CD4-positive, alpha-beta memory T cell (primary cell): ENCODE measurements around the gene NMB. TPM values are rescaled to one million over a fixed set of nuclear protein-coding genes. Genes with fewer than 3 reads are reported as not detected.
"Not testable (repeated sequence)": the region's sequence is repeated elsewhere in the genome, so short reads cannot be mapped to it uniquely, and the experiment has no call there.

Source experiments
- CTCF ChIA-PET: fragments of 350-600 bp; sonication (Branson Sonifier 250); formaldehyde crosslinking; loops from one replicate; lab custom pipeline; 2021; ENCODE audit warnings: inconsistent platforms; ENCODE audit not compliant: partially characterized antibody; lab: Charles Lee
- POLR2A ChIA-PET: fragments of 350-600 bp; sonication (Branson Sonifier 250); formaldehyde crosslinking; loops from one replicate; lab custom pipeline; 2021; ENCODE audit not compliant: partially characterized antibody; lab: Charles Lee
- DNase-seq, 5 donors: peaks; one replicate each; pipeline versions ENCODE4 v3.0.0 to v3.0.0-alpha.2; 2020 to 2022; ENCODE audit warnings: mixed read lengths in 1 of 5
- H3K27ac ChIP-seq: one replicate; pipeline ENCODE4 v1.7.0; 2013; ENCODE audit warnings: low read depth, low read length
- H3K27me3 ChIP-seq: 2 replicates; pipeline ENCODE4 v1.7.0; 2013; ENCODE audit warnings: mild to moderate bottlenecking, low read length, moderate library complexity; ENCODE audit not compliant: insufficient read depth
- H3K36me3 ChIP-seq: 2 replicates; pipeline ENCODE4 v1.7.0; 2013; ENCODE audit warnings: mild to moderate bottlenecking, low read length, moderate library complexity; ENCODE audit not compliant: insufficient read depth
- H3K4me1 ChIP-seq: 2 replicates; pipeline ENCODE4 v1.7.0; 2013; ENCODE audit warnings: mild to moderate bottlenecking, low read length, moderate library complexity; ENCODE audit not compliant: insufficient read depth
- H3K4me3 ChIP-seq, 2 donors: one replicate each; pipeline ENCODE4 v1.7.0; 2013; ENCODE audit warnings: low read length in 2 of 2, mild to moderate bottlenecking in 1 of 2
- H3K9me3 ChIP-seq, 2 donors: one replicate each; pipeline ENCODE4 v1.7.0; 2013; ENCODE audit warnings: low read length in 2 of 2, control low read depth in 1 of 2; ENCODE audit not compliant: control insufficient read depth in 1 of 2
- H3K27ac Mint-ChIP-seq, 7 donors: one replicate each; pipeline ENCODE4 v1.8.0; 2020 to 2021; ENCODE audit warnings: mixed read lengths in 7 of 7, mild to moderate bottlenecking in 6 of 7, inconsistent platforms in 3 of 7, moderate library complexity in 3 of 7
- H3K27me3 Mint-ChIP-seq, 2 donors: one replicate each; pipeline ENCODE4 v1.8.0; 2020 to 2021; ENCODE audit warnings: mixed read lengths in 2 of 2
- H3K36me3 Mint-ChIP-seq, 2 donors: one replicate each; pipeline ENCODE4 v1.8.0; 2020 to 2021; ENCODE audit warnings: mixed read lengths in 2 of 2, inconsistent platforms in 1 of 2, mild to moderate bottlenecking in 1 of 2
- H3K4me1 Mint-ChIP-seq, 4 donors: one replicate each; pipeline ENCODE4 v1.8.0; 2020 to 2021; ENCODE audit warnings: mixed read lengths in 4 of 4, mild to moderate bottlenecking in 1 of 4
- H3K4me3 Mint-ChIP-seq, 8 donors: one replicate each; pipeline ENCODE4 v1.8.0; 2020 to 2021; ENCODE audit warnings: mixed read lengths in 8 of 8, mild to moderate bottlenecking in 7 of 8, moderate library complexity in 6 of 8, inconsistent platforms in 3 of 8
- H3K9me3 Mint-ChIP-seq, 8 donors: one replicate each; pipeline ENCODE4 v1.8.0; 2020 to 2021; ENCODE audit warnings: mixed read lengths in 8 of 8, mild to moderate bottlenecking in 5 of 8, inconsistent platforms in 3 of 8, moderate library complexity in 1 of 8
- intact Hi-C: fragments of 100-400 bp; cut with micrococcal nuclease; formaldehyde crosslinking; loops from one replicate; pipeline ENCODE4 v1.15.1; 2023
- polyA plus RNA-seq, 2 donors: library from polyadenylated mRNA; unstranded; fragments of 300-500 nt; fragmentation: Illumina TruSeq; gene quantifications; one replicate each; pipeline ENCODE4 v1.2.3, GENCODE V29; 2021
- total RNA-seq, 2 experiments: library from RNA; stranded (reverse); gene quantifications; one replicate each; pipeline ENCODE4 v1.2.3, GENCODE V29; 2021

Gene NMB
- total and polyA plus RNA-seq, 4 experiments from 2014 or later: 2.4 to 4.1 (median 3.2) TPM

DNA sequence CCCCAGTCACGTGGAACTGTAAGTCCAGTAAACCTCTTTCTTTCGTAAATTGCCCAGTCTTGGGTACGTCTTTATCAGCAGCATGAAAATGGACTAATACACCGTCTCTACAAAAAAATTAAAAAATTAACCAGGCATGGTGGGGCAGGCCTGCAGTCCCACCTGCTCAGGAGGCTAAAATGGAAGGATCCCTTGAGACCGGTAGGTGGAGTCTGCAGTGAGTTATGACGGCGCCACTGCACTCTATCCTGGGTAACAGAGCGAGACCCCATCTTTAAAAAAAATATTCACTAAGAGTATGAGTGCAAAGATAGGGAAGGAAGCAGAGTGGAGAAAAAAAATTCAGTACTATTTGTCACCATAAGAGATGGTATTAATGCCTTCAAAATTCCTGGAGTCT, 32.3 kb upstream of the NMB start:
- no peak for DNase-seq
- Mint-ChIP-seq H3K4me1 (peaks cover 13 to 24% (median 19%) of the 10 kb centered on the region in 4 donors), H3K9me3 (no peaks in the 10 kb centered on the region), H3K36me3 (peaks cover 34 to 36% of the 10 kb centered on the region in 2 donors), H3K4me3 (no peak overlapping the region), H3K27ac (peak overlapping the region in 5 of 7 donors; percentile 16 to 51 (median 32)), H3K27me3 (no peaks in the 10 kb centered on the region)
- Histone ChIP-seq H3K4me1 (peaks cover 11% of the 10 kb centered on the region), H3K4me3 (no peak overlapping the region), H3K27ac (no peak overlapping the region), H3K9me3 (no peaks in the 10 kb centered on the region), H3K36me3 (peaks cover 12% of the 10 kb centered on the region), H3K27me3 (no peaks in the 10 kb centered on the region)
- ChIA-PET CTCF (interaction anchor here (2.3 kb wide), 1 partner anchor 17 kb away, joined by 6 read pairs; no protein-coding TSS in a partner anchor), POLR2A (interaction anchor here (0.6 kb wide), 1 partner anchor 35 kb away, joined by 3 read pairs; no protein-coding TSS in a partner anchor)
- intact Hi-C loops: loop anchor here (10.0 kb wide), 1 partner anchor 54 kb away; the partner anchor contains the start of gene ZNF592

DNA sequence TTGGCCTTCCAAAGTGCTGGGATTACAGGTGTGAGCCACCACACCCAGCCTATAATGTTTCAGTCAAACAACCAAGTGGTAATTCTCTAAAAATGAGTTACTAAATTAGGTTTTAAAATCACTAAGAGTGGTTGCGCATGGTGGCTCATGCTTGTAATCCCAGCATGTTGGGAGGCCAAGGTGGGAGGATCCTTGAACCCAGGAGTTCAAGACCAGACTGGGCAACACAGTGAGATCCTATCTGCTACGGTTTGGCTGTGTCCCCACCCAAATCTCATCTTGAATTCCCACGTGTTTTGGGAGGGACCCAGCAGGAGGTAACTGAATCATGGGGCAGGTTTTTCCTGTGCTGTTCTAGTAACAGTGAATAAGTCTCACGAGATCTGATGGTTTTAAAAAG, 31.9 kb upstream of the NMB start:
- ChIA-PET CTCF (no interaction called here), POLR2A (interaction anchor here (0.6 kb wide), 1 partner anchor 36 kb away, joined by 3 read pairs; no protein-coding TSS in a partner anchor)
- H3K27ac ChIP-seq: no peak overlapping the region
- H3K4me1 ChIP-seq: peaks cover 11% of the 10 kb centered on the region
- Mint-ChIP-seq H3K36me3 (peaks cover 34 to 39% of the 10 kb centered on the region in 2 donors), H3K27ac (peak overlapping the region in 1 of 7 donors; percentile 32), H3K4me3 (no peak overlapping the region), H3K9me3 (no peaks in the 10 kb centered on the region), H3K27me3 (no peaks in the 10 kb centered on the region), H3K4me1 (peaks cover 13 to 24% (median 19%) of the 10 kb centered on the region in 4 donors)
- intact Hi-C loops: loop anchor here (10.0 kb wide), 1 partner anchor 55 kb away; the partner anchor contains the start of gene ZNF592
- no peaks in the 10 kb centered on the region for H3K9me3 ChIP-seq
- no peaks in the 10 kb centered on the region for H3K27me3 ChIP-seq
- H3K4me3 ChIP-seq: no peak overlapping the region
- no peak for DNase-seq
- peaks cover 12% of the 10 kb centered on the region for H3K36me3 ChIP-seq

DNA sequence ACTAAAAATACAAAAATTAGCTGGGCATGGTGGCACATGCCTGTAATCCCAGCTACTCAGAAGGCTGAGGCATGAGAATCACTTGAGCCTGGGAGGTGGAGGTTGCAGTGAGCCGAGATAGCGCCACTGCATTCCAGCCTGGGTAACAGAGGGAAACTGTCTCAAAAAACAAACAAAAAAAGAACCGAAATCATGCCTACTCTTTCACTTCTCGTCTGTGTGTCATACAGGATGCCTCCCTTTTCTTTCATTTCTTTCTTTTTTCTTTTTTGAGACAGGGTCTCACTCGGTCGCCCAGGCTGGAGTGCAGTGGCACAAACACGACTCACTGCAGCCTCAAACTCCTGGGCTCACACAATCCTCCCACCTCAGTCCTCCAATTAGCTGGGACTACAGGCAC, 28.4 kb upstream of the NMB start:
- H3K4me1 ChIP-seq, H3K27me3 Mint-ChIP-seq, H3K9me3 Mint-ChIP-seq, CTCF ChIA-PET, H3K27ac ChIP-seq, H3K9me3 ChIP-seq, H3K27me3 ChIP-seq, DNase-seq, H3K4me3 Mint-ChIP-seq, H3K4me3 ChIP-seq, POLR2A ChIA-PET, intact Hi-C loops: not testable (repeated sequence)
- peaks cover 41 to 57% of the 10 kb centered on the region in 2 donors for H3K36me3 Mint-ChIP-seq
- peak overlapping the region in 2 of 7 donors; percentile 67 to 85 for H3K27ac Mint-ChIP-seq
- peaks cover 15% of the 10 kb centered on the region for H3K36me3 ChIP-seq
- peaks cover 16 to 32% (median 21%) of the 10 kb centered on the region in 4 donors for H3K4me1 Mint-ChIP-seq

DNA sequence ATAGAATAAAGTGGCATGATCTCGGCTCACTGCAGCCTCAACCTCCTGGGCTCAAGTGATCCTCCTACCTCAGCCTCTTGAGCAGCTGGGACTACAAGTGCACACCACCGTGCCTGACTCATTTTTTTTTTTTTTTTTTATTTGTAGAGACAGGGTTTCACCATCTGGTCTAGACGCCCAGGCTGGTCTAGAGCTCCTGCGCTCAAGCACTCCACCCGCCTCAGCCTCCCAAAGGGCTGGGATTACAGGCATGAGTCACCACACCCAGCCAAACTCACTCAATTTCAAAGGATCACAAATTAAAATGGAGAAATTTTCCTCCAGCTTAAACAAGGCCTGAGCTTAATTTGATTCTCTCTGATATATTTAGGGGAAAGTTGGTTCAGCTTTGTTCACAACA, 27.3 kb upstream of the NMB start:
- ChIA-PET POLR2A (interaction anchor here (0.5 to 0.6 kb wide), 2 partner anchors 21 to 61 kb away, joined by 3 read pairs; no protein-coding TSS in a partner anchor), CTCF (interaction anchor here (0.6 to 1.2 kb wide), 6 partner anchors 13 to 295 kb away, joined by 3 to 4 read pairs (median 3); no protein-coding TSS in a partner anchor)
- no peaks in the 10 kb centered on the region for H3K27me3 Mint-ChIP-seq
- no peak for DNase-seq
- peaks cover 14 to 23% (median 16%) of the 10 kb centered on the region in 4 donors for H3K4me1 Mint-ChIP-seq
- H3K27me3 ChIP-seq: no peaks in the 10 kb centered on the region
- H3K9me3 Mint-ChIP-seq: peaks cover 0 to 2% (median 0%) of the 10 kb centered on the region in 8 donors
- H3K9me3 ChIP-seq: no peaks in the 10 kb centered on the region
- H3K27ac ChIP-seq: no peak overlapping the region
- H3K27ac Mint-ChIP-seq: peak overlapping the region in 5 of 7 donors; percentile 13 to 79 (median 50)
- no peak overlapping the region for H3K4me3 Mint-ChIP-seq
- peaks cover 9% of the 10 kb centered on the region for H3K4me1 ChIP-seq
- H3K4me3 ChIP-seq: no peak overlapping the region
- peaks cover 38 to 54% of the 10 kb centered on the region in 2 donors for H3K36me3 Mint-ChIP-seq
- peaks cover 19% of the 10 kb centered on the region for H3K36me3 ChIP-seq
- intact Hi-C loops: no loop called here

DNA sequence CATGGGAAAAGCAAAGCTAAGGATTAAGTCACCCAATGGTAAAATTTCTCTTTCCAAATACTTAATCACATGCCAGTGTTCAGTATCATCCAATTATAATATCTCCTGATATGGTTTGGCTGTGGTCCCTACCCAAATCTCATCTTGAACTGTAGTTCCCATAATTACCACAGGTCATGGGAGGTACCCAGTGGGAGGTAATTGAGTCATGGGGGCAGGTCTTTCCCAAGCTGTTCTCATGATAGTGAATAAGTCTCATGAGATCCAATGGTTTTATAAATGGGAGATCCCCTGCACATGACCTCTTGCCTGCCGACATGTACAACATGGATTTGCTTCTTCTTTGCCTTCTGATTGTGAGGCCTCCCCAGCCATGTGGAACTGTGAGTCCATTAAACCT, 26.1 kb upstream of the NMB start:
- H3K27ac ChIP-seq: no peak overlapping the region
- no peak overlapping the region for H3K4me3 Mint-ChIP-seq
- no peaks in the 10 kb centered on the region for H3K9me3 ChIP-seq
- peak overlapping the region in 4 of 7 donors; percentile 6 to 89 (median 82) for H3K27ac Mint-ChIP-seq
- H3K9me3 Mint-ChIP-seq: peaks cover 0 to 2% (median 0%) of the 10 kb centered on the region in 8 donors
- CTCF ChIA-PET: no interaction called here
- no peak overlapping the region for H3K4me3 ChIP-seq
- H3K4me1 ChIP-seq: peaks cover 9% of the 10 kb centered on the region
- no peaks in the 10 kb centered on the region for H3K27me3 Mint-ChIP-seq
- H3K4me1 Mint-ChIP-seq: peaks cover 12 to 21% (median 14%) of the 10 kb centered on the region in 4 donors
- intact Hi-C loops: no loop called here
- no peaks in the 10 kb centered on the region for H3K27me3 ChIP-seq
- peaks cover 24% of the 10 kb centered on the region for H3K36me3 ChIP-seq
- peaks cover 35 to 57% of the 10 kb centered on the region in 2 donors for H3K36me3 Mint-ChIP-seq
- DNase-seq: no peak
- POLR2A ChIA-PET: no interaction called here

DNA sequence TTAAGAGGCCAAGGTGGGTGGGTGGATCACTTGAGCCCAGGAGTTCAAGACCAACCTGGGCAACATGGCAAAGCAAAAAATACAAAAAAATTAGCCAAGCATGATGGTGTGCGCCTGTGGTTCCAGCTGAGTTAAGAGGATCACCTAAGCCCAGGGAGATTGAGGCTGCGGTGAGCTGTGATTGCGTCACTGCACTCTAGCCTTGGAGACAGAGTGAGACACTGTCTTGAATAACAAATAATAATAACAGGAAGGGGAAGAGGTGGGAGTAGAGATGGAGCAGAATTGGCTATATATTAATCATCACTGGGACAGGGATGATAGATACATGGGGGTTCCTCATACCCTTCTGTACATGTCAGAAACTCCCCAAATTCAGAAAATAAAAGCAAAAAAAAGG, 23.8 kb upstream of the NMB start:
- Histone ChIP-seq H3K9me3 (no peaks in the 10 kb centered on the region), H3K4me1 (peaks cover 9% of the 10 kb centered on the region), H3K4me3 (no peak overlapping the region), H3K27ac (no peak overlapping the region), H3K36me3 (peaks cover 20% of the 10 kb centered on the region), H3K27me3 (no peaks in the 10 kb centered on the region)
- intact Hi-C loops: no loop called here
- peaks cover 19 to 54% of the 10 kb centered on the region in 2 donors for H3K36me3 Mint-ChIP-seq
- H3K4me3 Mint-ChIP-seq: no peak overlapping the region
- H3K27me3 Mint-ChIP-seq: no peaks in the 10 kb centered on the region
- CTCF ChIA-PET: interaction anchor here (1.2 to 1.7 kb wide), 3 partner anchors 35 to 94 kb away, joined by 3 to 9 read pairs (median 5); partner anchors contain the start of gene SEC11A
- peaks cover 0 to 2% (median 0%) of the 10 kb centered on the region in 8 donors for H3K9me3 Mint-ChIP-seq
- POLR2A ChIA-PET: interaction anchor here (0.6 to 2.8 kb wide), 9 partner anchors 11 to 68 kb away, joined by 3 to 15 read pairs (median 4); partner anchors contain the start of gene SEC11A
- H3K27ac Mint-ChIP-seq: peak overlapping the region; percentile 70 to 93 (median 89)
- peak; percentile 51 to 88 (median 60) for DNase-seq
- H3K4me1 Mint-ChIP-seq: peaks cover 10 to 21% (median 14%) of the 10 kb centered on the region in 4 donors

DNA sequence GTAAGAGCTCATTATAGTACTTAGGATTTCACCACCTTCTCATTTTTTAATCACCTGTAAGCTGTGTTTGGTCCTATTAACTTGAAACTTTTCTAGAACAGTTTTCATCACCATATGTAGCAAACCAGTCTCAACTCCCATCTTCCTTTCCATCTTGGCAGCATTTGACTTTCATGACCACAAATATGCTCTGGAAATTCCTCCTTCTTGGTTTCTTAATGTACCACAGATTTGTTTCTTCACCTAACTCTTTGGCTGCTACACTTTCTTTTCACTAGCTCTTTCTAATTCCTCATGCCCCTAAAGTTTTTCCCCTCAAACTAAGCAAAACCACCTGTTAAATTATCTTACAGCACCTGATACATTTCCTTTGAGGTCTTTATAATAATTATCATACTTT, 13.2 kb upstream of the NMB start:
- peaks cover 34 to 68% of the 10 kb centered on the region in 2 donors for H3K36me3 Mint-ChIP-seq
- no peaks in the 10 kb centered on the region for H3K27me3 Mint-ChIP-seq

More for the DNA sequence above, 13.2 kb upstream of the NMB start:
- Histone ChIP-seq H3K27me3 (no peaks in the 10 kb centered on the region), H3K4me3 (no peak overlapping the region), H3K9me3 (no peaks in the 10 kb centered on the region), H3K27ac (no peak overlapping the region), H3K4me1 (no peaks in the 10 kb centered on the region), H3K36me3 (peaks cover 28% of the 10 kb centered on the region)
- H3K9me3 Mint-ChIP-seq: no peaks in the 10 kb centered on the region
- ChIA-PET CTCF (interaction anchor here (1.4 to 1.5 kb wide), 2 partner anchors 11 to 64 kb away, joined by 4 to 5 read pairs; no protein-coding TSS in a partner anchor), POLR2A (interaction anchor here (1.2 to 1.5 kb wide), 2 partner anchors 44 to 64 kb away, joined by 4 to 5 read pairs; partner anchors contain the start of gene SEC11A)
- peak overlapping the region in 3 of 7 donors; percentile 72 to 80 (median 78) for H3K27ac Mint-ChIP-seq
- no peak for DNase-seq
- peaks cover 0 to 10% (median 5%) of the 10 kb centered on the region in 4 donors for H3K4me1 Mint-ChIP-seq
- no peak overlapping the region for H3K4me3 Mint-ChIP-seq
- intact Hi-C loops: no loop called here
